GM23248 (cell line): ENCODE data around the gene PRDM16.
A peak's percentile ranks its signal among the peaks of the same experiment; 100 is the strongest.

Experiments
- EZH2 ChIP-seq: fragments of 200-600 bp; sonication (generic); IDR thresholded peaks from 2 replicates; pipeline ENCODE4 v1.6.1; 2018; ENCODE audit warnings: antibody characterized with exemption, mild to moderate bottlenecking; ENCODE audit not compliant: insufficient read depth, poor library complexity, severe bottlenecking
- EZH2phosphoT487 ChIP-seq: fragments of 200-600 bp; sonication (generic); IDR thresholded peaks from 2 replicates; pipeline ENCODE4 v1.6.1; 2018; ENCODE audit warnings: antibody characterized with exemption, moderate library complexity, mild to moderate bottlenecking, low read depth; ENCODE audit not compliant: insufficient read depth

DNA sequence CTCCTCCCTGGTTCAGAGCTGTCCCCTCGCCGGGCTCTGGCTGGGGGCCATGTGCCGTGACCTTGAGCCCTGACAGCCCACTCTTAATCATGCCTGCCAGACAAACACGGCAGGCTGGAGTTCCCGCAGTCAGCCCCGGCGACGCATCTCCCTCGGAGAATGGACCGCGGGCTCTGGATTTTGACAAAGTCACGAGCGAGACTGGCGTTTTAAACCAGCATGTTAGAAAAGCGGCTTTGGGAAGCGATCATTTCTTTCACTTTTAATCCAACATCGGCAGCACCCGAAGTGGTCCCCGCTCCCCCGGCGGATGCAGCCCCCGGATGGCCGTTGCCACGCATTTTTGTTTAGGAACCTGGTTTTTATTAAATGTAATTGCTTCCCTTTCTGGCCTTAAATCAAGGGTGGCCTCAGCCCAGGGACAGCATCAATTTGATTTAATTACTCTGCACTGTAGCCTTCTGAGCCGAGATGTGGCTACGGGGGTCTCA, 70.9 kb downstream of the PRDM16 start:
- no peak for TF ChIP-seq EZH2phosphoT487
- TF ChIP-seq EZH2, result peak; percentile 56
